ENCODE data around the gene GALR1. TPM values are rescaled to one million over a fixed set of nuclear protein-coding genes. Genes with fewer than 3 reads are reported as not detected.
"Not testable (repeated sequence)": the region's sequence is repeated elsewhere in the genome, so short reads cannot be mapped to it uniquely, and the experiment has no call there.

Gene GALR1
- 0.03 TPM for total RNA-seq
- long read RNA-seq, partial matches to known transcripts, result 0 of 1 reads
- long read RNA-seq, other reads (novel, unspliced or antisense), result 1 of 1 reads

- DNase-seq (ENCODE audit: low spot score), result no peak
These were observed at the start of gene GALR1 for GRCh38 chr18:77249569-77250500. GALR1 (plus strand) TSS chr18:77249848; CDS start chr18:77250549, 701 bp downstream.

- no peak for DNase-seq (ENCODE audit: low spot score)
These were observed 48.1 kb upstream of the GALR1 start for GRCh38 chr18:77201506-77201905.

- no peak for DNase-seq (ENCODE audit: low spot score)
These were observed 47.3 kb upstream of the GALR1 start for GRCh38 chr18:77202329-77202728.

- DNase-seq (ENCODE audit: low spot score), result no peak
These were observed 46.6 kb upstream of the GALR1 start for GRCh38 chr18:77203071-77203470.

- no peak for DNase-seq (ENCODE audit: low spot score)
These were observed 45.8 kb upstream of the GALR1 start for GRCh38 chr18:77203851-77204250.

GRCh38 chr18:77205769-77206168 lies 43.9 kb upstream of the GALR1 start:
- DNase-seq (ENCODE audit: low spot score), result no peak

GRCh38 chr18:77206676-77207374 lies 42.8 kb upstream of the GALR1 start:
- no peak for DNase-seq (ENCODE audit: low spot score)

- no peak for DNase-seq (ENCODE audit: low spot score)
These were observed 42.1 kb upstream of the GALR1 start for GRCh38 chr18:77207540-77207939.

GRCh38 chr18:77208964-77209363 lies 40.7 kb upstream of the GALR1 start:
- DNase-seq (ENCODE audit: low spot score), result no peak

- no peak for DNase-seq (ENCODE audit: low spot score)
These were observed 40.1 kb upstream of the GALR1 start for GRCh38 chr18:77209587-77209986.

- DNase-seq (ENCODE audit: low spot score), result no peak
These were observed 39.4 kb upstream of the GALR1 start for GRCh38 chr18:77210249-77210648.

- no peak for DNase-seq (ENCODE audit: low spot score)
These were observed 31.0 kb upstream of the GALR1 start for GRCh38 chr18:77218642-77219041.

- DNase-seq (ENCODE audit: low spot score), result no peak
These were observed 28.9 kb upstream of the GALR1 start for GRCh38 chr18:77220726-77221125.

GRCh38 chr18:77222464-77222863 lies 27.2 kb upstream of the GALR1 start:
- DNase-seq (ENCODE audit: low spot score), result no peak

GRCh38 chr18:77223221-77223639 lies 26.4 kb upstream of the GALR1 start:
- DNase-seq (ENCODE audit: low spot score), result no peak

GRCh38 chr18:77223653-77224052 lies 26.0 kb upstream of the GALR1 start:
- no peak for DNase-seq (ENCODE audit: low spot score)

GRCh38 chr18:77230645-77231044 lies 19.0 kb upstream of the GALR1 start:
- DNase-seq (ENCODE audit: low spot score), result no peak

GRCh38 chr18:77234504-77235365 lies 14.9 kb upstream of the GALR1 start:
- no peak for DNase-seq (ENCODE audit: low spot score)

- DNase-seq (ENCODE audit: low spot score), result not testable (repeated sequence)
These were observed 10.4 kb upstream of the GALR1 start for GRCh38 chr18:77239285-77239684.

GRCh38 chr18:77248873-77249568 lies 627 bp upstream of the GALR1 start:
- no peak for DNase-seq (ENCODE audit: low spot score)

- DNase-seq (ENCODE audit: low spot score), result no peak
These were observed 865 bp downstream of the GALR1 start for GRCh38 chr18:77250501-77250925.

All from mesenteric fat pad (tissue), 1 donor.